ENCODE results near the gene CNIH2. TPM values are rescaled to one million over a fixed set of nuclear protein-coding genes. Genes with fewer than 3 reads are reported as not detected.

Gene CNIH2
- 5.1 and 9.1 TPM in 2 replicates for polyA plus RNA-seq

GRCh38 chr11:66277471-66278362 lies at the start of gene CNIH2:
Gene CNIH2 (plus strand): TSS chr11:66278175. CDS start chr11:66278457, 282 bp downstream.

GRCh38 chr11:66268244-66268951 lies 9.6 kb upstream of the CNIH2 start, which contains the start of gene RAB1B:
Gene RAB1B (plus strand): TSS chr11:66268639. CDS start chr11:66268680, 41 bp downstream.

GRCh38 chr11:66288671-66289547 lies 10.9 kb downstream of the CNIH2 start, which contains the start of gene YIF1A:
Gene YIF1A (minus strand): TSS chr11:66289143. CDS start chr11:66288985, 158 bp downstream.

GRCh38 chr11:66291706-66292542 lies 13.9 kb downstream of the CNIH2 start, which contains the start of gene TMEM151A:
Gene TMEM151A (plus strand): TSS chr11:66291894. CDS start chr11:66292014, 120 bp downstream.

GRCh38 chr11:66316849-66317251 lies 38.9 kb downstream of the CNIH2 start, which contains the start of gene CD248:
Gene CD248 (minus strand): TSS chr11:66317044. CDS start chr11:66317027, 17 bp downstream.

Other genes with a start within 250 kb of the CNIH2 start
- gene GAL3ST3, start 229.0 kb upstream of the CNIH2 start, polyA plus RNA-seq: 8.7 and 19.5 TPM in 2 replicates
- 63.3 and 67.3 TPM in 2 replicates for gene SF3B2, start 225.8 kb upstream of the CNIH2 start, polyA plus RNA-seq
- gene PACS1, start 207.9 kb upstream of the CNIH2 start, polyA plus RNA-seq: 1.0 and 2.4 TPM in 2 replicates
- gene KLC2, start 20.5 kb upstream of the CNIH2 start, polyA plus RNA-seq: 2.0 and 2.2 TPM in 2 replicates
- gene RAB1B, start 9.5 kb upstream of the CNIH2 start, polyA plus RNA-seq: 12.7 and 16.6 TPM in 2 replicates
- 11.5 and 12.7 TPM in 2 replicates for gene YIF1A, start 11.0 kb downstream of the CNIH2 start, polyA plus RNA-seq
- 6.2 and 8.1 TPM in 2 replicates for gene TMEM151A, start 13.7 kb downstream of the CNIH2 start, polyA plus RNA-seq
- not detected in 2 replicates for gene CD248, start 38.9 kb downstream of the CNIH2 start, polyA plus RNA-seq
- 0.73 TPM in 1 of 2 replicates, not detected in the other for gene RIN1, start 58.3 kb downstream of the CNIH2 start, polyA plus RNA-seq
- gene BRMS1, start 66.9 kb downstream of the CNIH2 start, polyA plus RNA-seq: 2.6 and 6.8 TPM in 2 replicates
- gene B4GAT1, start 69.5 kb downstream of the CNIH2 start, polyA plus RNA-seq: 175 and 218 TPM in 2 replicates
- gene SLC29A2, start 93.6 kb downstream of the CNIH2 start, polyA plus RNA-seq: 0.52 and 0.69 TPM in 2 replicates
- gene NPAS4, start 142.9 kb downstream of the CNIH2 start, polyA plus RNA-seq: 0.16 TPM in 1 of 2 replicates, not detected in the other
- 17.4 and 20.0 TPM in 2 replicates for gene MRPL11, start 160.7 kb downstream of the CNIH2 start, polyA plus RNA-seq
- gene PELI3, start 188.7 kb downstream of the CNIH2 start, polyA plus RNA-seq: 1.9 and 3.8 TPM in 2 replicates
- gene DPP3, start 202.3 kb downstream of the CNIH2 start, polyA plus RNA-seq: 7.0 and 9.5 TPM in 2 replicates
- gene BBS1, start 232.5 kb downstream of the CNIH2 start, polyA plus RNA-seq: 8.4 and 11.0 TPM in 2 replicates